ENCODE measurements around the gene ACOT13. TPM values are rescaled to one million over a fixed set of nuclear protein-coding genes. Genes with fewer than 3 reads are reported as not detected.
"Not testable (repeated sequence)": the region's sequence is repeated elsewhere in the genome, so short reads cannot be mapped to it uniquely, and the experiment has no call there.

ACOT13 gene
- total RNA-seq, 1 donor from 2014 or later = 9.1 TPM

DNA sequence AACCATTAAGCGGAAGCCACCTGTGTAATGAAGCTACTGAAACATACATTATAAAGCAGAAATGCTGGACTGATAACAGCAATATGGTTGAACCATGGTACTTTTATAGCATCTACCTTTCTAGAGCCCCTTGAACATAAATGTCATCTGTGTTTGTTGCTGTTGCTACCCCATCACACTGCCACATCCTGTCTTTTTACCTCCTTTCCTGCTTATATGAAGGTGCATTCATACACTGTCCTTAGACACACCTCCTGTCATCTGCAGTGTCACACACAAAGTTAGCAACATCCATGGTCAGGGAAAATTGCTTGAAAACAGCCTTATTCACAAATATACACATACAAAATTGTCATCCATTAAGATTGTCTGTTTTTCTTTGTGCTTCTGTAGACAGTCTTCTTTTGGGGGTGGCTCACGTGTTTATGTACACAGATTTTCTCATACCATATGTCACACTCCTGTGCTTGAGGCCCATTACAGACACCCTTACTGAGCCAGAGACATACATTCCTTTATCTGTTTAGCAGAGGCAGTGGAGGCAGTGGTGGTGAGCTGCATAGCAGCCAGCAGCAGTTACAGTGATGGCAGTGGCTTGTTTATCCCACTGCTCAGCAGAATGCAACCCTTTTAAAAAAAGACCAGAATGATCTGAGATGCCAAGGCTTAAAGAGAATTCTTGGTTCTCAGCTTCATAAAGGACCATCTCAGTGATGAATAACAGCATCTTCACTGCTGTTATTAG, 26.1 kb downstream of the ACOT13 start:
- H3K27me3 ChIP-seq (ENCODE audit: control insufficient read depth, insufficient read depth, low read length) = no peaks in the 10 kb centered on the region
- no peak overlapping the region for H3K4me3 ChIP-seq (ENCODE audit: low read depth, low read length)
- H3K36me3 ChIP-seq (ENCODE audit: control insufficient read depth, insufficient read depth, low read length) = no peaks in the 10 kb centered on the region
- DNase-seq (ENCODE audit: low read depth) = no peak
- TF ChIP-seq, protein P1, sequence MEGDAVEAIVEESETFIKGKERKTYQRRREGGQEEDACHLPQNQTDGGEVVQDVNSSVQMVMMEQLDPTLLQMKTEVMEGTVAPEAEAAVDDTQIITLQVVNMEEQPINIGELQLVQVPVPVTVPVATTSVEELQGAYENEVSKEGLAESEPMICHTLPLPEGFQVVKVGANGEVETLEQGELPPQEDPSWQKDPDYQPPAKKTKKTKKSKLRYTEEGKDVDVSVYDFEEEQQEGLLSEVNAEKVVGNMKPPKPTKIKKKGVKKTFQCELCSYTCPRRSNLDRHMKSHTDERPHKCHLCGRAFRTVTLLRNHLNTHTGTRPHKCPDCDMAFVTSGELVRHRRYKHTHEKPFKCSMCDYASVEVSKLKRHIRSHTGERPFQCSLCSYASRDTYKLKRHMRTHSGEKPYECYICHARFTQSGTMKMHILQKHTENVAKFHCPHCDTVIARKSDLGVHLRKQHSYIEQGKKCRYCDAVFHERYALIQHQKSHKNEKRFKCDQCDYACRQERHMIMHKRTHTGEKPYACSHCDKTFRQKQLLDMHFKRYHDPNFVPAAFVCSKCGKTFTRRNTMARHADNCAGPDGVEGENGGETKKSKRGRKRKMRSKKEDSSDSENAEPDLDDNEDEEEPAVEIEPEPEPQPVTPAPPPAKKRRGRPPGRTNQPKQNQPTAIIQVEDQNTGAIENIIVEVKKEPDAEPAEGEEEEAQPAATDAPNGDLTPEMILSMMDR (IDR thresholded peaks at IDR 0.05; ENCODE audit: insufficient read depth, low read length, poor library complexity, severe bottlenecking) = no peak

DNA sequence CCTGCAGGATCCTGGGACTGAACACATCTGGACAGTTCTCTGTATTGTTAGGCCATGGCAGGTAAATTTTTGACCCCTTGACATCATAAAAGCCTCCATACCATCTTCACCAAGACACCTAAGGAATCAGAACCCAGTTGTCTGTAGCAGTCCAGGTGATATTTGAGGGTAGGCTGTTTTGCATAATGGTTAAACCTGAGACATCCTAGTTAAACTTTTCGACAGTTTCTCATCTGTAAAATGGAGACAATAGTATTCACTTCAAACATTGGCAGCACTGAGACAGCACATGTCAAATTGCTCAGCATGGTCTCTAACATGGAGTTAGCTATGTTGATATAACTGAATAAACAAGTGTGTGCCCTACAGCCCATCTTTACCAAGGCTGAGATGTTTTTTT, 27.3 kb downstream of the ACOT13 start:
- Histone ChIP-seq H3K4me3 (ENCODE audit: low read depth, low read length) (no peak overlapping the region), H3K36me3 (ENCODE audit: control insufficient read depth, insufficient read depth, low read length) (no peaks in the 10 kb centered on the region), H3K27me3 (ENCODE audit: control insufficient read depth, insufficient read depth, low read length) (no peaks in the 10 kb centered on the region)
- DNase-seq (ENCODE audit: low read depth) = no peak
- TF ChIP-seq, protein P1 (IDR thresholded peaks at IDR 0.05; ENCODE audit: insufficient read depth, low read length, poor library complexity, severe bottlenecking) = no peak

DNA sequence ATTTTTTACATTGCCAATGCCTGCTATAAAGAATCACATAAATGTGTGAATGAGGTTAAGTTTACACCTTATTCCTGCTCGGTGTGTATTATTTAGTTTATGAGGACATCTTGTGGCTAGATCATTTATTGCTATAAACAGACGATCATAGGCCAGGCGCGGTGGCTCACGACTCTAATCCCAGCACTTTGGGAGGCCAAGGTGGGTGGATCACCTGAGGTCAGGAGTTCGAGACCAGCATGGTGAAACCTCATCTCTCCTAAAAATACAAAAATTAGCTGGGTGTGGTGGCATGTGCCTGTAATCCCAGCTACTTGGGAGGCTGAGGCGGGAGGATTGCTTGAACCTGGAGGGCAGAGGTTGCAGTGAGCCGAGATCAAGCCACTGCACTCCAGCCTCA, 28.8 kb downstream of the ACOT13 start:
- H3K36me3 ChIP-seq (ENCODE audit: control insufficient read depth, insufficient read depth, low read length); H3K27me3 ChIP-seq (ENCODE audit: control insufficient read depth, insufficient read depth, low read length); H3K4me3 ChIP-seq (ENCODE audit: low read depth, low read length): not testable (repeated sequence)
- DNase-seq (ENCODE audit: low read depth) = peak; percentile 1
- TF ChIP-seq, protein P1 (IDR thresholded peaks at IDR 0.05; ENCODE audit: insufficient read depth, low read length, poor library complexity, severe bottlenecking) = peak; percentile 26

DNA sequence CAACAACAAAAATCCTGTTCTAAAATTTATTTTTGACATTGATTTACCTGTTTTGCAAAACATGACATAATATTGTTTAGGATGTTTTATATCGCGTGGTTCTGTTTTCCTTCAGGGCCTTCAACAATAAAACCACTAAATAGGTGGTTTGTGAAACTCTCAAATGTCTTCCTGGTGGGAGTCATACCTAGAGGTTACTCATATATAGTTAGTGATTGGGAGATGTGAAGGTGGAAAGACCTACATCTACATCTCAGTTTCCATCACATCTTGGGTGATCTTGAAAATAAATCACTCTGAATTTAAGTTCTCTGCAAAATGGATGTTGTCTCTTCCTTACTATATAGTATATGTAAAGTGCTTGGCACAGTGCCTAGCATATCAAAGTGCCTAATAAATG, 29.2 kb downstream of the ACOT13 start:
- DNase-seq (ENCODE audit: low read depth) = no peak
- Histone ChIP-seq H3K27me3 (ENCODE audit: control insufficient read depth, insufficient read depth, low read length) (no peaks in the 10 kb centered on the region), H3K36me3 (ENCODE audit: control insufficient read depth, insufficient read depth, low read length) (no peaks in the 10 kb centered on the region), H3K4me3 (ENCODE audit: low read depth, low read length) (no peak overlapping the region)
- TF ChIP-seq, protein P1 (IDR thresholded peaks at IDR 0.05; ENCODE audit: insufficient read depth, low read length, poor library complexity, severe bottlenecking) = no peak

DNA sequence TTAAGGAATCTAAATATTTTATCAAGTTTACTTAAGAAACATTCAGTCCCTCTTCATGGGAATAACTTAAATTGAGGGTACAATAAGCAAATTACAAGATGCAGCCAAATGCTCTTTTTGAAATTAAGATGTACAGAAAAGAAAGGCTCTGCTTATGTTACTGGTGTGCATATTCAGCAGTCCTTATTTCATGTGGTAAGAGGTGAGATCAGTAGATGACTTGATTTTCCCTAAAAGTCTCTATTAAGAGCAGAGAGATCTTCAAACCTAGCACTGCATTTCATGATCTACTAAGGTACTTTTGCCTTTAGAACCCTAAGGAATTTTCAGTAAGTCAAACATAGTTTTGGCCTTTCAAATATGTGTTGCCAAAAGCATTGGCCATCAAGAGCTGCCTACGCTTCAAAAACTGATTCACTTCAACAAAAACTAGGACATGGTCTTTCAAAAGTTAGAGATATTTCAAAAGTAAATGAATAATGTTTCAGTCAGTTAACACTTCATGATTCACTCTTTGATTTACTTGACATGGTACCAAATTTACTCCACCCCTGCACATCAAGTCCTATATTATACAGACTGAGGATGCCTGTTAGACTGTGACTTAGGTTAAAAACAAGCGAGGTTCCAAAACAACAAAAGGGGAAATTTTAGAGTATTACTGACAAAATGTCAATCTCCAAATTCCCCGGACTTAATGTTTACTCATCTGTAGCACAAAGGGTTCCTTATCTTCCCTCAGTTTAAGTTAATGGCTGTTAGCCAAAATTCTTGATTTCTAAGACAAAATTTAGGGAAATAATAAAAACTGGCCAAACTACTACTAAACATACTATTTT, 32.9 kb downstream of the ACOT13 start:
- TF ChIP-seq, protein P1 (IDR thresholded peaks at IDR 0.05; ENCODE audit: insufficient read depth, low read length, poor library complexity, severe bottlenecking) = no peak
- no peak for DNase-seq (ENCODE audit: low read depth)
- H3K36me3 ChIP-seq (ENCODE audit: control insufficient read depth, insufficient read depth, low read length) = no peaks in the 10 kb centered on the region
- H3K4me3 ChIP-seq (ENCODE audit: low read depth, low read length) = no peak overlapping the region
- no peaks in the 10 kb centered on the region for H3K27me3 ChIP-seq (ENCODE audit: control insufficient read depth, insufficient read depth, low read length)
